Spleen (tissue), 7 donors: Measurements from ENCODE around the gene ARL11.

Experiments
- CTCF ChIP-seq, 11 experiments: fragments of 200-600 bp in 7 of 11; fragments of 450-650 bp in 4 of 11; sonication (generic) in 4 of 11; IDR thresholded peaks in 8 of 11; conservative IDR thresholded peaks in 3 of 11; 1 replicate in 7 of 11; 2 replicates in 4 of 11; pipeline versions ENCODE4 v1.4.0 to v1.8.0; 2016 to 2021; ENCODE audit warnings: antibody characterized with exemption in 11 of 11, inconsistent platforms in 4 of 11, mild to moderate bottlenecking in 1 of 11
- POLR2A ChIP-seq, 3 donors: fragments of 450-650 bp; IDR thresholded peaks; one replicate each; pipeline ENCODE4 v1.5.1; 2017; ENCODE audit warnings: antibody characterized with exemption in 3 of 3, mild to moderate bottlenecking in 1 of 3
- POLR2AphosphoS5 ChIP-seq, 3 donors: sonication (generic); formaldehyde crosslinking; IDR thresholded peaks; one replicate each; pipeline ENCODE4 v1.5.1; 2017; ENCODE audit warnings: antibody characterized with exemption in 3 of 3
- donor health status: DM: no; HTN: no; CAD: no; lungs with moderate emphysema.
- donor health status: DM: no; HTN: no; CAD: no.
- donor health status: DM: no; HTN: no; CAD: no.

GRCh38 chr13:49681842-49682435 lies 53.6 kb downstream of the ARL11 start:
- no peak for TF ChIP-seq POLR2AphosphoS5 (IDR thresholded peaks at IDR 0.05)
- no peak for TF ChIP-seq CTCF (IDR thresholded peaks at IDR 0.05 in 8 of 11, conservative IDR thresholded peaks at IDR 0.05 in 3 of 11)
- no peak for TF ChIP-seq POLR2A (IDR thresholded peaks at IDR 0.05)
